Astrocyte (in vitro differentiated cells and primary cell): ENCODE results near the gene PON1. TPM values are rescaled to one million over a fixed set of nuclear protein-coding genes. Genes with fewer than 3 reads are reported as not detected.
A peak's percentile ranks its signal among the peaks of the same experiment; 100 is the strongest.

Source experiments
- DNase-seq: peaks from one replicate; pipeline ENCODE4 v3.0.0-alpha.2; 2010; ENCODE audit warnings: low read depth
- FAIRE-seq: peaks from 2 replicates; lab custom pipeline; 2011; peaks lifted over from hg19 to GRCh38; lab: Jason Lieb, UNC
- H2AFZ ChIP-seq: 2 replicates; pipeline ENCODE4 v1.6.0; 2012; ENCODE audit warnings: low read depth, low read length, inconsistent platforms
- H3K27ac ChIP-seq: 2 replicates; pipeline ENCODE4 v1.5.1; 2011; ENCODE audit warnings: low read depth, low read length, inconsistent platforms
- H3K27me3 ChIP-seq: 2 replicates; pipeline ENCODE4 v1.6.0; 2011; ENCODE audit warnings: low read length, inconsistent platforms; ENCODE audit not compliant: insufficient read depth
- H3K36me3 ChIP-seq: 2 replicates; pipeline ENCODE4 v1.5.1; 2011; ENCODE audit warnings: low read length, inconsistent platforms; ENCODE audit not compliant: insufficient read depth
- H3K4me1 ChIP-seq: 2 replicates; pipeline ENCODE4 v1.5.1; 2011; ENCODE audit warnings: low read length, inconsistent platforms; ENCODE audit not compliant: insufficient read depth
- H3K4me2 ChIP-seq: 2 replicates; pipeline ENCODE4 v1.6.0; 2012; ENCODE audit warnings: low read length, inconsistent platforms
- H3K4me3 ChIP-seq: 2 replicates; pipeline ENCODE4 v1.5.1; 2011; ENCODE audit warnings: low read depth, mild to moderate bottlenecking, low read length, inconsistent platforms; ENCODE audit not compliant: insufficient read depth
- H3K79me2 ChIP-seq: 2 replicates; pipeline ENCODE4 v1.6.0; 2012; ENCODE audit warnings: mild to moderate bottlenecking, low read length, inconsistent platforms; ENCODE audit not compliant: insufficient read depth
- H3K9ac ChIP-seq: 2 replicates; pipeline ENCODE4 v1.6.0; 2012; ENCODE audit warnings: mild to moderate bottlenecking, low read length, inconsistent platforms
- H3K9me3 ChIP-seq: 2 replicates; pipeline ENCODE4 v1.5.1; 2012; ENCODE audit warnings: low read depth, mild to moderate bottlenecking, low read length, inconsistent platforms; ENCODE audit not compliant: insufficient read depth
- H4K20me1 ChIP-seq: 2 replicates; pipeline ENCODE4 v1.6.0; 2012; ENCODE audit warnings: low read length, inconsistent platforms; ENCODE audit not compliant: insufficient read depth
- H3K27ac Mint-ChIP-seq: one replicate; pipeline ENCODE4 v1.8.0; 2021; ENCODE audit warnings: mild to moderate bottlenecking, mixed read lengths; ENCODE audit not compliant: unreplicated experiment
- H3K27me3 Mint-ChIP-seq: one replicate; pipeline ENCODE4 v1.8.0; 2021; ENCODE audit warnings: low read depth, mixed read lengths; ENCODE audit not compliant: unreplicated experiment
- H3K36me3 Mint-ChIP-seq: one replicate; pipeline ENCODE4 v1.8.0; 2021; ENCODE audit warnings: low read depth, mixed read lengths; ENCODE audit not compliant: unreplicated experiment
- H3K4me1 Mint-ChIP-seq: one replicate; pipeline ENCODE4 v1.8.0; 2021; ENCODE audit warnings: low read depth, mixed read lengths; ENCODE audit not compliant: unreplicated experiment
- H3K4me3 Mint-ChIP-seq: one replicate; pipeline ENCODE4 v1.8.0; 2021; ENCODE audit warnings: mild to moderate bottlenecking, moderate library complexity, mixed read lengths; ENCODE audit not compliant: unreplicated experiment
- H3K9me3 Mint-ChIP-seq: one replicate; pipeline ENCODE4 v1.8.0; 2021; ENCODE audit warnings: mild to moderate bottlenecking, mixed read lengths; ENCODE audit not compliant: unreplicated experiment
- CTCF ChIP-seq: IDR thresholded peaks from 2 replicates; pipeline ENCODE4 v1.5.1; 2011; ENCODE audit warnings: low read depth, mild to moderate bottlenecking, inconsistent platforms, low read length, moderate library complexity; ENCODE audit not compliant: insufficient read depth
- EZH2 ChIP-seq: IDR thresholded peaks from 2 replicates; pipeline ENCODE4 v1.6.1; 2012; ENCODE audit warnings: mild to moderate bottlenecking, low read length, inconsistent platforms; ENCODE audit not compliant: insufficient read depth
- total RNA-seq: library from RNA; stranded (reverse); gene quantifications from 2 replicates; pipeline ENCODE4 v1.2.1, GENCODE V29; 2021

Gene PON1
- total RNA-seq, 1 donor from 2014 or later = 1.00 TPM

GRCh38 chr7:95323410-95324129 lies 762 bp downstream of the PON1 start:
- Histone ChIP-seq H2AFZ (no peak overlapping the region), H3K27ac (no peak overlapping the region), H3K4me1 (no peaks in the 10 kb centered on the region), H3K79me2 (no peaks in the 10 kb centered on the region), H3K4me3 (no peak overlapping the region), H3K9me3 (peaks cover 3% of the 10 kb centered on the region), H3K27me3 (peaks cover 2% of the 10 kb centered on the region), H3K4me2 (no peak overlapping the region), H3K36me3 (no peaks in the 10 kb centered on the region), H3K9ac (no peak overlapping the region), H4K20me1 (no peaks in the 10 kb centered on the region)
- H3K27ac Mint-ChIP-seq = peak overlapping the region; percentile 92
- no peaks in the 10 kb centered on the region for H3K36me3 Mint-ChIP-seq
- no peak overlapping the region for H3K4me3 Mint-ChIP-seq
- H3K27me3 Mint-ChIP-seq = peaks cover 12% of the 10 kb centered on the region
- DNase-seq (no peak), FAIRE-seq (no peak)
- H3K9me3 Mint-ChIP-seq = no peaks in the 10 kb centered on the region
- peaks cover 23% of the 10 kb centered on the region for H3K4me1 Mint-ChIP-seq
- TF ChIP-seq EZH2 = no peak
- TF ChIP-seq CTCF = no peak

GRCh38 chr7:95322854-95323253 lies 1.5 kb downstream of the PON1 start:
- Histone ChIP-seq H3K27ac (no peak overlapping the region), H3K9me3 (peaks cover 3% of the 10 kb centered on the region), H3K4me3 (no peak overlapping the region), H3K27me3 (peaks cover 2% of the 10 kb centered on the region), H3K4me2 (no peak overlapping the region), H3K36me3 (no peaks in the 10 kb centered on the region), H3K79me2 (no peaks in the 10 kb centered on the region), H4K20me1 (no peaks in the 10 kb centered on the region), H3K4me1 (no peaks in the 10 kb centered on the region), H2AFZ (no peak overlapping the region), H3K9ac (no peak overlapping the region)
- TF ChIP-seq EZH2 = no peak
- TF ChIP-seq CTCF = no peak
- DNase-seq (no peak), FAIRE-seq (no peak)
- Mint-ChIP-seq H3K4me1 (peaks cover 23% of the 10 kb centered on the region), H3K27ac (peak overlapping the region; percentile 92), H3K4me3 (no peak overlapping the region), H3K9me3 (no peaks in the 10 kb centered on the region), H3K27me3 (peaks cover 12% of the 10 kb centered on the region), H3K36me3 (no peaks in the 10 kb centered on the region)

- H3K4me3 ChIP-seq = no peak overlapping the region
- peaks cover 2% of the 10 kb centered on the region for H3K27me3 ChIP-seq
- TF ChIP-seq CTCF (no peak), EZH2 (no peak)
- FAIRE-seq (no peak), DNase-seq (peak; percentile 69)
- no peak overlapping the region for H3K4me2 ChIP-seq
- no peaks in the 10 kb centered on the region for H3K36me3 ChIP-seq
- H3K27ac ChIP-seq = no peak overlapping the region
- Mint-ChIP-seq H3K4me3 (no peak overlapping the region), H3K27me3 (peaks cover 12% of the 10 kb centered on the region), H3K4me1 (peaks cover 23% of the 10 kb centered on the region), H3K27ac (peak overlapping the region; percentile 92), H3K36me3 (no peaks in the 10 kb centered on the region), H3K9me3 (no peaks in the 10 kb centered on the region)
- no peaks in the 10 kb centered on the region for H4K20me1 ChIP-seq
- H3K79me2 ChIP-seq = no peaks in the 10 kb centered on the region
- no peak overlapping the region for H3K9ac ChIP-seq
- H3K9me3 ChIP-seq = peaks cover 3% of the 10 kb centered on the region
- H3K4me1 ChIP-seq = no peaks in the 10 kb centered on the region
- no peak overlapping the region for H2AFZ ChIP-seq
Observed at GRCh38 chr7:95322396-95322795, 1.9 kb downstream of the PON1 start.
